Measurements from ENCODE around the gene MRPL1. TPM values are rescaled to one million over a fixed set of nuclear protein-coding genes. Genes with fewer than 3 reads are reported as not detected.
A peak's percentile ranks its signal among the peaks of the same experiment; 100 is the strongest.

MRPL1 gene
- total and polyA plus RNA-seq, 9 of the 15 experiments (the other 6 are each of a cell fraction or from before 2014, with no cell fraction given) = 38.4 to 75.7 (median 63.7) TPM

DNA sequence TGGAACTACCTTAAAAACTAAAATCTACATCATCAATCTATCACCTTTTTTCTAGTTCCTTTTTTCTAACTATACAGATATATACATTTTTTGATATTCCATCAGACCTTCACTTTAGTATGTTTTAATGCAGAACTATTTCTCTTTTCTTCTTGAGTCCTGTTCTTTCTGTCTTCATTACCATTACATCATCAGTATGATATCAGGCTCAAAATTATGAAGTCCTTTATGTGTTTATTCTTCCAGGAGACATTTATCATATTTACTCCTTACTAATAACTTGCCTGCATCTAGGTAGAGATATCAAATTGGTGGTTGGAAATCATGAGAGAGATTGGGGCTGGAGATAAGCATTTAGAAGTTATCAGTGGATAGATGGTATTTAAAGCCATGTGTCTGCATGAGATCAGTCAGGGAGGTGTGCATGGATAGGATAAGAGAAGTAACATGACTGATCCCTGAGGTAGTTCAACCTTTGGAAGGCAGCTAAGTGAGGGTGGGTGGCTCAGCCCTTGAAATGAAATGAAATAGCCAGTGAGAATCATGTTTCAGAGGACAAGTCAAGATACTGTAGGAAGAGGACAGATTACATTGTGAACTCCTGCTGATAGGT is 43.1 kb downstream of the MRPL1 start (continued):
- TF ChIP-seq, protein P1, sequence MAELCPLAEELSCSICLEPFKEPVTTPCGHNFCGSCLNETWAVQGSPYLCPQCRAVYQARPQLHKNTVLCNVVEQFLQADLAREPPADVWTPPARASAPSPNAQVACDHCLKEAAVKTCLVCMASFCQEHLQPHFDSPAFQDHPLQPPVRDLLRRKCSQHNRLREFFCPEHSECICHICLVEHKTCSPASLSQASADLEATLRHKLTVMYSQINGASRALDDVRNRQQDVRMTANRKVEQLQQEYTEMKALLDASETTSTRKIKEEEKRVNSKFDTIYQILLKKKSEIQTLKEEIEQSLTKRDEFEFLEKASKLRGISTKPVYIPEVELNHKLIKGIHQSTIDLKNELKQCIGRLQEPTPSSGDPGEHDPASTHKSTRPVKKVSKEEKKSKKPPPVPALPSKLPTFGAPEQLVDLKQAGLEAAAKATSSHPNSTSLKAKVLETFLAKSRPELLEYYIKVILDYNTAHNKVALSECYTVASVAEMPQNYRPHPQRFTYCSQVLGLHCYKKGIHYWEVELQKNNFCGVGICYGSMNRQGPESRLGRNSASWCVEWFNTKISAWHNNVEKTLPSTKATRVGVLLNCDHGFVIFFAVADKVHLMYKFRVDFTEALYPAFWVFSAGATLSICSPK (IDR thresholded peaks at IDR 0.05; ENCODE audit: borderline replicate concordance) = no peak
- TF ChIP-seq, protein P2, sequence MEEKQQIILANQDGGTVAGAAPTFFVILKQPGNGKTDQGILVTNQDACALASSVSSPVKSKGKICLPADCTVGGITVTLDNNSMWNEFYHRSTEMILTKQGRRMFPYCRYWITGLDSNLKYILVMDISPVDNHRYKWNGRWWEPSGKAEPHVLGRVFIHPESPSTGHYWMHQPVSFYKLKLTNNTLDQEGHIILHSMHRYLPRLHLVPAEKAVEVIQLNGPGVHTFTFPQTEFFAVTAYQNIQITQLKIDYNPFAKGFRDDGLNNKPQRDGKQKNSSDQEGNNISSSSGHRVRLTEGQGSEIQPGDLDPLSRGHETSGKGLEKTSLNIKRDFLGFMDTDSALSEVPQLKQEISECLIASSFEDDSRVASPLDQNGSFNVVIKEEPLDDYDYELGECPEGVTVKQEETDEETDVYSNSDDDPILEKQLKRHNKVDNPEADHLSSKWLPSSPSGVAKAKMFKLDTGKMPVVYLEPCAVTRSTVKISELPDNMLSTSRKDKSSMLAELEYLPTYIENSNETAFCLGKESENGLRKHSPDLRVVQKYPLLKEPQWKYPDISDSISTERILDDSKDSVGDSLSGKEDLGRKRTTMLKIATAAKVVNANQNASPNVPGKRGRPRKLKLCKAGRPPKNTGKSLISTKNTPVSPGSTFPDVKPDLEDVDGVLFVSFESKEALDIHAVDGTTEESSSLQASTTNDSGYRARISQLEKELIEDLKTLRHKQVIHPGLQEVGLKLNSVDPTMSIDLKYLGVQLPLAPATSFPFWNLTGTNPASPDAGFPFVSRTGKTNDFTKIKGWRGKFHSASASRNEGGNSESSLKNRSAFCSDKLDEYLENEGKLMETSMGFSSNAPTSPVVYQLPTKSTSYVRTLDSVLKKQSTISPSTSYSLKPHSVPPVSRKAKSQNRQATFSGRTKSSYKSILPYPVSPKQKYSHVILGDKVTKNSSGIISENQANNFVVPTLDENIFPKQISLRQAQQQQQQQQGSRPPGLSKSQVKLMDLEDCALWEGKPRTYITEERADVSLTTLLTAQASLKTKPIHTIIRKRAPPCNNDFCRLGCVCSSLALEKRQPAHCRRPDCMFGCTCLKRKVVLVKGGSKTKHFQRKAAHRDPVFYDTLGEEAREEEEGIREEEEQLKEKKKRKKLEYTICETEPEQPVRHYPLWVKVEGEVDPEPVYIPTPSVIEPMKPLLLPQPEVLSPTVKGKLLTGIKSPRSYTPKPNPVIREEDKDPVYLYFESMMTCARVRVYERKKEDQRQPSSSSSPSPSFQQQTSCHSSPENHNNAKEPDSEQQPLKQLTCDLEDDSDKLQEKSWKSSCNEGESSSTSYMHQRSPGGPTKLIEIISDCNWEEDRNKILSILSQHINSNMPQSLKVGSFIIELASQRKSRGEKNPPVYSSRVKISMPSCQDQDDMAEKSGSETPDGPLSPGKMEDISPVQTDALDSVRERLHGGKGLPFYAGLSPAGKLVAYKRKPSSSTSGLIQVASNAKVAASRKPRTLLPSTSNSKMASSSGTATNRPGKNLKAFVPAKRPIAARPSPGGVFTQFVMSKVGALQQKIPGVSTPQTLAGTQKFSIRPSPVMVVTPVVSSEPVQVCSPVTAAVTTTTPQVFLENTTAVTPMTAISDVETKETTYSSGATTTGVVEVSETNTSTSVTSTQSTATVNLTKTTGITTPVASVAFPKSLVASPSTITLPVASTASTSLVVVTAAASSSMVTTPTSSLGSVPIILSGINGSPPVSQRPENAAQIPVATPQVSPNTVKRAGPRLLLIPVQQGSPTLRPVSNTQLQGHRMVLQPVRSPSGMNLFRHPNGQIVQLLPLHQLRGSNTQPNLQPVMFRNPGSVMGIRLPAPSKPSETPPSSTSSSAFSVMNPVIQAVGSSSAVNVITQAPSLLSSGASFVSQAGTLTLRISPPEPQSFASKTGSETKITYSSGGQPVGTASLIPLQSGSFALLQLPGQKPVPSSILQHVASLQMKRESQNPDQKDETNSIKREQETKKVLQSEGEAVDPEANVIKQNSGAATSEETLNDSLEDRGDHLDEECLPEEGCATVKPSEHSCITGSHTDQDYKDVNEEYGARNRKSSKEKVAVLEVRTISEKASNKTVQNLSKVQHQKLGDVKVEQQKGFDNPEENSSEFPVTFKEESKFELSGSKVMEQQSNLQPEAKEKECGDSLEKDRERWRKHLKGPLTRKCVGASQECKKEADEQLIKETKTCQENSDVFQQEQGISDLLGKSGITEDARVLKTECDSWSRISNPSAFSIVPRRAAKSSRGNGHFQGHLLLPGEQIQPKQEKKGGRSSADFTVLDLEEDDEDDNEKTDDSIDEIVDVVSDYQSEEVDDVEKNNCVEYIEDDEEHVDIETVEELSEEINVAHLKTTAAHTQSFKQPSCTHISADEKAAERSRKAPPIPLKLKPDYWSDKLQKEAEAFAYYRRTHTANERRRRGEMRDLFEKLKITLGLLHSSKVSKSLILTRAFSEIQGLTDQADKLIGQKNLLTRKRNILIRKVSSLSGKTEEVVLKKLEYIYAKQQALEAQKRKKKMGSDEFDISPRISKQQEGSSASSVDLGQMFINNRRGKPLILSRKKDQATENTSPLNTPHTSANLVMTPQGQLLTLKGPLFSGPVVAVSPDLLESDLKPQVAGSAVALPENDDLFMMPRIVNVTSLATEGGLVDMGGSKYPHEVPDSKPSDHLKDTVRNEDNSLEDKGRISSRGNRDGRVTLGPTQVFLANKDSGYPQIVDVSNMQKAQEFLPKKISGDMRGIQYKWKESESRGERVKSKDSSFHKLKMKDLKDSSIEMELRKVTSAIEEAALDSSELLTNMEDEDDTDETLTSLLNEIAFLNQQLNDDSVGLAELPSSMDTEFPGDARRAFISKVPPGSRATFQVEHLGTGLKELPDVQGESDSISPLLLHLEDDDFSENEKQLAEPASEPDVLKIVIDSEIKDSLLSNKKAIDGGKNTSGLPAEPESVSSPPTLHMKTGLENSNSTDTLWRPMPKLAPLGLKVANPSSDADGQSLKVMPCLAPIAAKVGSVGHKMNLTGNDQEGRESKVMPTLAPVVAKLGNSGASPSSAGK (IDR thresholded peaks at IDR 0.05) = peak; percentile 36; the same call in 1 of the 2 replicates
- TF ChIP-seq FOXA3 (CRISPR knock-in tag; conservative IDR thresholded peaks at IDR 0.05 in 1 of 2, IDR thresholded peaks at IDR 0.05 in 1 of 2) (no peak), NFIC (IDR thresholded peaks at IDR 0.05) (peak; percentile 35), ZNF707 (CRISPR knock-in tag; conservative IDR thresholded peaks at IDR 0.05) (no peak), DPF2 (IDR thresholded peaks at IDR 0.05) (peak; percentile 91), ZNF445 (CRISPR knock-in tag; IDR thresholded peaks at IDR 0.05; ENCODE audit: low read depth) (no peak), NFATC3 (IDR thresholded peaks at IDR 0.05) (no peak), STAT5A (IDR thresholded peaks at IDR 0.05; ENCODE audit: borderline replicate concordance, low read length) (peak; percentile 49; the same call in 1 of the 2 replicates), GTF2A2 (tag; IDR thresholded peaks at IDR 0.05) (no peak)
- TF ChIP-seq, protein P3, sequence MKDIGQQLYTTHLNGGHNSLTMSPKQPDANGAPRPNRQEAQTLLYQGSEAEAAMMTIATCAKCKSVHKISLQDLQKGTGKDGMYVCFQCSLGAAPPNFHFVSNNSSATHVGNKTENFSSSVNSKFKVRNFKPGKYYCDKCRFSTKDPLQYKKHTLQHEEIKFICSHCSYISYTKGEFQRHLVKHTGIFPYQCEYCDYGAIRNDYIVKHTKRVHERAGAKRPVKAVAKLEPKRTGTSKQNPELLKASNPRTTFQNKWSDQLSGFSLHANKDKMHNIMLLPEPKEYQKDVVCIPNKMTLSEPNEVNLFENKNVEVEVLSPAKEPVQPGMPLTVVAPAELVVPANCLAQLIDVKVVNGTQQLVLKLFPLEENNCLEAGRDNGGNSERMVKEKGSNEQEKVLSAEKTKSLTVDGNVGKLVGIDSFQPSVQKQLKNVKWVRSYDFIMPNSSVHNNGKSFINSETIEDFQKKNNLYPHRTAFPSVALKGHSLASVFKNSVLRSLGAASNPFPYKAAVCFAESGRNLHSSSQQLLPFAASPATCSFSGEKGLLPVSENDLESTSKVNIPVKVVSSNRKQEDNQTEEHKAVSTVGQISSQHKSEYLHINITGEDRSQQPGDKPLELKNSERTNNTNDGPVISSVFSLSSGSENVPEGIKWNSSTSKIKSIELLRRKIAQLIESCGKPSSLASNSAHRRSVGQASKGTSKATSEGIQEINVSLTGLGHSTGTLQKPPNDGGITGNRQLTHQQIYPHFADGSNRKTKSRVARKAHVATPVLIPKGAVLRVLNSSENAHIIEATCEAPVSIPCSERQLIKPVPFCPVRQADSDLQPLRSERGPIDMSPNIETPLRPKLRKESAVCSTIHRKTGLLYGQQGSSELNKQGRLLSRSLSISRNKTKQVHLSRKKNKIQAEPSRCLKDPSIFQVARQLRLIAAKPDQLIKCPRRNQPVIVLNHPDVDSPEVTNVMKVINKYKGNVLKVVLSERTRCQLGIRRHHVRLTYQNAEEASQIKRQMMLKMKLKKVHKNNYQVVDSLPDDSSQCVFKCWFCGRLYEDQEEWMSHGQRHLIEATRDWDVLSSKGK (CRISPR knock-in tag; IDR thresholded peaks at IDR 0.05) = no peak

Data from K562 (cell line).